Stomach (tissue), 4 donors: Measurements from ENCODE around the gene MUC20.

Experiments
- EP300 ChIP-seq: sonication (generic); formaldehyde crosslinking; IDR thresholded peaks from one replicate; pipeline ENCODE4 v1.6.1; 2017; ENCODE audit warnings: antibody characterized with exemption
- POLR2A ChIP-seq, 4 donors: fragments of 450-650 bp; IDR thresholded peaks; one replicate each; pipeline ENCODE4 v1.6.1; 2016; ENCODE audit warnings: antibody characterized with exemption in 4 of 4, control low read depth in 2 of 4, mild to moderate bottlenecking in 1 of 4, moderate library complexity in 1 of 4
- POLR2AphosphoS5 ChIP-seq, 3 donors: sonication (generic); formaldehyde crosslinking; IDR thresholded peaks; one replicate each; pipeline ENCODE4 v1.6.1; 2016; ENCODE audit warnings: antibody characterized with exemption in 3 of 3
- TF ChIP-seq, protein P1 (sequence below), 7 experiments: fragments of 450-650 bp in 4 of 7; fragments of 200-600 bp in 3 of 7; sonication (generic) in 3 of 7; IDR thresholded peaks; one replicate each; pipeline ENCODE4 v1.5.1; 2016 to 2019; ENCODE audit warnings: antibody characterized with exemption in 7 of 7, control low read depth in 2 of 7, mild to moderate bottlenecking in 1 of 7

DNA sequence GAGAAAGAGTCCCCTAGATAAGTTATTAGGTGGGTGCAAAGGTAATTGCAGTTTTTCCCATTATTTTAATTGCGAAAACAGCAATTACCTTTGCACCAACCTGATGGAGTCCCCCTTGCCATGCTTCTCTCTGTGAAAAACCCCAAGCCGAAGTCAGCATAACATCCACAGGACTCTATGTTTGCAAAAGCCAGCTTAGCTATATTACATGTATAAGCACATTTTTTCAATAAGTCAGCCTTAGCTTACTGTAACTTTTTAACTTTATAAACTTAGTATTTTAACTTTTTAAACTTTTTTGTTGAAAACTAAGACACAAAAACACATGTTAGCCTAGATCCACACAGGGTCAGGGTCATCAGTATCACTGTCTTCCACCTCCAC lies 21.4 kb upstream of the MUC20 start:
- TF ChIP-seq, protein P1, sequence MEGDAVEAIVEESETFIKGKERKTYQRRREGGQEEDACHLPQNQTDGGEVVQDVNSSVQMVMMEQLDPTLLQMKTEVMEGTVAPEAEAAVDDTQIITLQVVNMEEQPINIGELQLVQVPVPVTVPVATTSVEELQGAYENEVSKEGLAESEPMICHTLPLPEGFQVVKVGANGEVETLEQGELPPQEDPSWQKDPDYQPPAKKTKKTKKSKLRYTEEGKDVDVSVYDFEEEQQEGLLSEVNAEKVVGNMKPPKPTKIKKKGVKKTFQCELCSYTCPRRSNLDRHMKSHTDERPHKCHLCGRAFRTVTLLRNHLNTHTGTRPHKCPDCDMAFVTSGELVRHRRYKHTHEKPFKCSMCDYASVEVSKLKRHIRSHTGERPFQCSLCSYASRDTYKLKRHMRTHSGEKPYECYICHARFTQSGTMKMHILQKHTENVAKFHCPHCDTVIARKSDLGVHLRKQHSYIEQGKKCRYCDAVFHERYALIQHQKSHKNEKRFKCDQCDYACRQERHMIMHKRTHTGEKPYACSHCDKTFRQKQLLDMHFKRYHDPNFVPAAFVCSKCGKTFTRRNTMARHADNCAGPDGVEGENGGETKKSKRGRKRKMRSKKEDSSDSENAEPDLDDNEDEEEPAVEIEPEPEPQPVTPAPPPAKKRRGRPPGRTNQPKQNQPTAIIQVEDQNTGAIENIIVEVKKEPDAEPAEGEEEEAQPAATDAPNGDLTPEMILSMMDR (IDR thresholded peaks at IDR 0.05): no peak
- no peak for TF ChIP-seq POLR2AphosphoS5 (IDR thresholded peaks at IDR 0.05)
- TF ChIP-seq EP300: no peak
- no peak for TF ChIP-seq POLR2A (IDR thresholded peaks at IDR 0.05)
